NCI-H510A (cell line): ENCODE data around the gene UGDH.
"Not testable (repeated sequence)": the region's sequence is repeated elsewhere in the genome, so short reads cannot be mapped to it uniquely, and the experiment has no call there.

Source experiments
- DNase-seq: peaks from one replicate; lab custom pipeline; 2025; lab: John Stamatoyannopoulos, UW

Gene UGDH

DNA sequence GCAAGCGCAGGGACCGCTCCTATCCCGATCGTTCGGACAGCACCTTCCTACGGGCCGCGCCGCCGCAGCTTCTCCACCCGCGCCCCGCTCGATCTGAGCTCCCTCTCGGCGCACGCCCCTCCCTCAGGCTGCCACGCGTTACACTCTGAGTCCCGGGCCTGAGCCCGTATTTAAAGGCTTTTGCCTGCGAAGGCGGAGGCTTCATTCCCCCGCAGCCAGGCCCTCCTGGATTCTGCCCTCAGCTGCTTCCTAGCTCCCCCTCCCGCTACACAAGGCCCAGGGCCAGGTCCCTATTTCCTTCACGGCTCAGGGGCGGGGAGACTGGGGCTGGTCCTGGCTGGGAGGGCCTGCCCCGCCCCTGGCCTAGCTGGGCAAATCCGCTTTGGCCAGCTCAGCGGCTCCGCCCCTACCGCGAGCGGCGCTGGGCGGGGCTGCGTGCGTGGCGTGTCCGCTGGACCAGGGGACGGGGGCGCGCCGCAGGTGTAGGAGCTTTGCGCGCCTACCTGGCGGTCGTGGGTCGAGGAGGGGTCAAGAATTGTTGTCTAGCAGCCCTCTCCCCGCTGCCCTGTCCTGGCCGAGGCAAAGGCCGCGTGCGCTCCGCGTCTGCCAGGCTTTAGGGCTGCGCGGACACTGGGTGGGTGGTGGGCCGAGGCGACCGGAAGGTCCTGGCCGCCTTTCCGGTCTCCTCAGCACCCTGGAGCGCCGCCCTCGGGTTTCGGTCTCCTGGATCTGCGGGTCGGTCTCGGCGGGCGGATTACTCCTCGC lies at the start of gene UGDH:
Gene UGDH (minus strand): TSS at position 144 of the 765 bp plus-strand sequence. CDS start 5,927 bp downstream, outside the sequence.
- peak; percentile 92 for DNase-seq

DNA sequence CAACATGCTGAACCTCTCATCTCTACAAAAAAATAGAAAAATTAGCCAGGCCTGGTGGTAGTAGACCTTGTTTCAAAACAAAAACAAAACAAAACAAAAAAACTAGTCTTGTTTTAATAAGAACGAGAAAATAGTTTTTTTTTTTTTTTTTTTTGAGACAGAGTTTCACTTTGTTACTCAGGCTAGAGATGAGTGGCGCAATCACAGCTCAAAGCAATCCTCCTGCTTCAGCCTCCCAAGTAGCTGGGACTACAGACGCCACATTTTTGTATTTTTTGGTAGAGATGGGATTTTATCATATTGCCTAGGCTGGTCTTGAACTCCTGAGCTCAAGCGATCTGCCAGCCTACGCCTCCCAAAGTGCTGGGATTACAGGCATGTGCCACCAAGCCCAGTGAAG lies 47.7 kb upstream of the UGDH start:
- DNase-seq, result no peak

DNA sequence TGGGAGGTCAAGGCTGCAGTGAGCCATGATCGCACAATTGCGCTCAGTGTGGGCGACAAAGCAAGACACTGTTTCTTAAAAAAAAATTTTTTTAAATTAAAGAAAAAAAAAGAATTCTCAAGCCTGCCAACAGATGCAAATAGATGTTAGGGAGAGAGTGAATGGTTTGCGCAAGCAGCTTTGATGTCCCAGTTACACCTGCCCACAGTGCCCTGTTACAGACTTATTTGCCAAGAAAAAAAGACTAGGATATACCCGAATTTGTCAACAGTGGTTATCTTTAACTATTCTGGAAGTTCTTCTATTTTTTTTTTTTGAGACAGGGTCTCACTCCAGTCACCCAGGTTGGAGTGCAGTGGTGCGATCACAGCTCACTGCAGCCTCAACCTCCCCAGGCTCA lies 44.3 kb upstream of the UGDH start:
- no peak for DNase-seq

DNA sequence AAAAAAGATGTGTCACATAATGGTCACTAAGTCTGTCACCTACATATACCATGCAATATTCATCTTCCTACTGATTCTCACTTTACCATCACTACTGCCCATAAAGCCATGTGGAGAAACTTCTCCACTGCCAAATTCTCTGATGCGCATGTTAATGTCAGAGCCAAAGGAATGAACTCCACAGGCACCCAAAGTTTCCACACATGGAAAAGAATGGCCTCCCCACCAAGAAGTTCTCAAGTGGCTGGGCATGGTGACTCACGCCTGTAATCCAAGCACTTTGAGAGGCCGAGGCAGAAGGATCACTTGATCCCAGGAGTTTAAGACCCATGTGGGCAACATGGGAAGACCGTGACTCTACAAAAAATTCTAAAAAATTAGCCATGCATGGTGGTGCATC lies 43.8 kb upstream of the UGDH start:
- DNase-seq, result no peak

DNA sequence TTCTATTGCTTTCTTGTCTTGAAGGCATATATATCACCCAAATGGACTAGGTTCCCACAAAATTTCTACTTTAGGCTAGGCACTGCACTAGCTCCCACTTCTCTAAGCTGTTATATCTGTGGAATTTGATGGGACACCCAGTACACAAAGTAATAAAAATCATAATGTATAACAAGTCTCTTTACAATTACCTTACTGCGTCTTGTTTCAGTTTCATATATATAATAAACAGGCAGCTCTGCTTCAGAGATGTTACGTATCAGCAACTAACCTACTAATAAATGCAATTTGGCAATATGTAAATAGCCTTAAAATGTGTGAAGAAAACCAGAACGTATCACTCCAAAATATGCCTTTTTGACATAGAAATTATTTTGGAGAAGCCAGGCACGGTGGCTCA lies 42.0 kb upstream of the UGDH start:
- no peak for DNase-seq

DNA sequence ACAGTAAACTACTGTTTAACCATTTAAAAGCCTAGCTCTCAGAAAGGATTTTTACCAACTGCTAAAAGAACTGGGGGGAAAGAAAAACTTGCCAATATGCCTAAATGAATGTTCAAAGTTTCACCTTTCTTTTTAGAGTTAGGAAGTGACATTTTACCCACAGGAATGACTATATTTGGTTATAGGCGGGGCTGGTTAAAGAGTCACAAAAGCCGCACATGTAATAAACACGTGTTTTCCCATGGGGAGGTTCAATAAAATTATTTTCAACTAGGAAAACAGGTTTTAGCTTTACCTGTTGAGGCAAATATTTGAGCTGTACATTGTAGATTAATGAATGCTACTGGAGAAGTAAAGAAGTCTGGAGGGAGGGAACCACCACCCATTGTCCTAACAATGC lies 41.6 kb upstream of the UGDH start:
- DNase-seq, result no peak

DNA sequence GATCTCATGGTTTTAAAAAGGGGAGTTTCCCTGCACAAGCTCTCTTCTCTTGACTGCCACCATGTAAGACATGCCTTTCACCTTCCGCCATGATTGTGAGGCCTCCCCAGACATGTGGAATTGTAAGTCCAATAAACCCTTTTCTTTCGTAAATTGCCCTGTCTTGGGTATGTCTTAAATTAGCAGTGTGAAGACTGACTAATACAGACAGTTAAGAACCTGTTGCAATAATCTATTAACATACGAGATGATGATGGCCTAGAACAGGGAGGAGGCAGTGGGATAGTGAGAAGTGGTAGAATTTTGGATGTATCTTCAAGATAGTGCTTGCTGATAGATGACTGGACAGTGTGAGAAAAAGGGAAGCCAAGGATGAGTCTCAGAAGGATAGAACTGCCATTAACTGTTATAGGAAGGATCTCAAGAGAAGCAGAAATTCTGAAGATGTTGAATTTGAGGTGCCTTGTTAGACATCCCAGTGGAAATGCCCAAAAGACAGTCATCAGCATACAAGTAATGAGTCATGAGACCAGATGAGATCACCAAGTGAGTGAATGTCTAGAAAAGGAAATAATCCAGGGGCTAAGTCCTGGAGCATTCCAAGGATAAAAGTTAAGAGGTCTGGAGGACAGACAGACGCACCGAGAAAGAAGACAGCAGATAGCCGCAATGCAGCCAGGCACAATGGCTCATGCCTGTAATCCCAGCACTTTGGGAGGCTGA lies 38.8 kb upstream of the UGDH start:
- no peak for DNase-seq

DNA sequence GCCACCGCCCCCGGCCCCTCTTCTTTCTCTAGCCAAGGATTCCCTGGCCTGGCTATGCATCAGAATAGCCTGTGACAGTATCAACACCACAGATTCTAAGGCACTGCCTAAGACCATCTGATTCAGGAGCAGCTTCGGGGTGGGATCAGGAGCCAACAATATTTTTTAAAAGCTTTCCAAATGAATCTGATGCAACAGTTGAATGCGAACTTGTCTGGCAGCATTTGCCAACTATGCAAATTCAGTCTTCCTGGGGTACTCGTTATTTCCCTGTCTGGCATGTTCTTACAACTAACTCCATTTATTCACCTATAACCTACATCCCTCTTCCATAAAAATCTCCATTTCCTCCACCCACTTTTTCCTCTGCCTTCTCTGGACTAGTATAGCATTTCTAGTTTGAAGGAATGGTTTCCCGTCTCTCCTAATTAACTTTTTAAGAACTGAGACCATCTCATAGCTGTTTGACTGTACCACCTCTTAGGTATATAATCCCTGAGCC lies 36.2 kb upstream of the UGDH start:
- no peak for DNase-seq

DNA sequence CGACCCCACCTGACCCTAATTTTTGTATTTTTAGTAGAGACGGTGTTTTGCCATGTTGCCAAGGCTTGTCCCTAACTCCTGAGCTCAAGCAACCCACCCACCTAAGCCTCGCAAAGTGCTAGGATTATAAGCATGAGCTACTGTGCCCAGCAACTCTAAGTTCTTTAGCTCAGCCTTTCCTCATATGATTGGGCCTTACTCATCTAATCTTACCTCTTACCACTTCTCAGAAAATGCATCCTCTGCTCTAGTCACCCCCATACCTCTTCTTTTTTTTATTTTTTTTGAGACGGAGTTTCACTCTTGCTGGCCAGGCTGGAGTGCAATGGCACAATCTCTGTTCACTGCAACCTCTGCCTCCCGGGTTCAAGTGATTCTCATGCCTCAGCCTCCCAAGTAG lies 35.6 kb upstream of the UGDH start:
- no peak for DNase-seq

DNA sequence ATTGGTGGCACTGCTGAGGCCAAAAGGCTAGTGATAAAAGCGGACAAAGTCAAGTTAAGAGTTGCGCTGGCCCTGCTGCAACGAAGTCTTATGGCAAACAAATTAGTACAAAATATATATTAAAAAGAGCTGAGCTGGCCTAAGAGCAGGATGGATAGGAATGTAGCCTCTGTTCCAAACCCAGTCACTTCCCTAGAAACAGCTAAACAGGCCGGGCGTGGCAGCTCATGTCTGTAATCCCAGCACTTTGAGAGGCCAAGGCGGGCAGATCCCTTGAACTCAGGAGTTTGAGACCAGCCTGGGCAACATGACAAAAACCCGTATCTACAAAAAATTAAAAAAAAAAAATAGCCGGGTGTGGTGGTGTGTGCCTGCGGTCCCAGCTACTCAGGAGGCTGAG lies 32.4 kb upstream of the UGDH start:
- no peak for DNase-seq

DNA sequence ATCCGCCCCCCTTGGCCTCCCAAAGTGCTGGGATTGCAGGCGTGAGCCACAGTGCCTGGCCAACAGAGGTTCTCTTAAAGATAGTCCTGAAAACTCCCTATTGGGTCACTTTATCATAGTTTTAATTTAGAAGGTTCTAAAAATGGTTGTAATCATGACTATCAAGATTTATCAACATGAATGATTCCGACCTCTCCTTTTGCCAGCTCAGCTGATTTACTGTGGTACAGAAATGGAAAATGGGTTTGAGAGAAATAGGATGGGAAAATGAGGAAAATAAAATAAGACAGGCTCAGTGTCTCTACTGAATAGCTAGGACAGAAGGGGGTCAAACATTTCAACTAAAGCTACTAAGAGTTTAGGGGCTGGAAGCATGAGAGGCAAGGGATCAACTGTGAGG lies 28.2 kb upstream of the UGDH start:
- no peak for DNase-seq

DNA sequence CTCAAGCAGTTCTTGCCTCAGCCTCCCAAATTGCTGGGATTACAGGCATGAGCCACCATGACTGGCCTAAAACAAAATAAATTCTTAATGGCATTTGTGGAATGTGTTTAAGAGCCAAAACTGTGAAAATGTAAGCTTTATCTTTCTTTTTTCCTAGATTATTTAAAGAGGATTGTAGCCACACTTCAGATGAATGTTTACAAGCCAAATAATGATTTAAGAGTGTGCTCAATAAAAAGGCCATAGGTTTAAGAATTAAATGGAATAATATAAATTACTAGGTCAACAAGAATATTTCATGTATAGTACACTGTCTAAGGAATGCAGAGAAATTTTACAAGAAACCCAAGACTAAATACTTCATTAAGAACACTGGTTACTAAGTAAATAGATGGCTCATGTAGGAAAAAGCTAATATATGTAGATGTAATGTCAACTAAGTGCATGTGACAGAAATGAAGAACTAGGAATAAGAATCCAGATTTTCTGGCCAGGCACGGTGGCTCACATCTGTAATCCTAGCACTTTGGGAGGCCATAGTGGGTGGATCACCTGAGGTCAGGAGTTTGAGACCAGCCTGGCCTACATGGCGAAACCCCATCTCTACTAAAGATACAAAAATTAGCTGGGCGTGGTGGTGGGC lies 21.3 kb upstream of the UGDH start:
- DNase-seq, result no peak

DNA sequence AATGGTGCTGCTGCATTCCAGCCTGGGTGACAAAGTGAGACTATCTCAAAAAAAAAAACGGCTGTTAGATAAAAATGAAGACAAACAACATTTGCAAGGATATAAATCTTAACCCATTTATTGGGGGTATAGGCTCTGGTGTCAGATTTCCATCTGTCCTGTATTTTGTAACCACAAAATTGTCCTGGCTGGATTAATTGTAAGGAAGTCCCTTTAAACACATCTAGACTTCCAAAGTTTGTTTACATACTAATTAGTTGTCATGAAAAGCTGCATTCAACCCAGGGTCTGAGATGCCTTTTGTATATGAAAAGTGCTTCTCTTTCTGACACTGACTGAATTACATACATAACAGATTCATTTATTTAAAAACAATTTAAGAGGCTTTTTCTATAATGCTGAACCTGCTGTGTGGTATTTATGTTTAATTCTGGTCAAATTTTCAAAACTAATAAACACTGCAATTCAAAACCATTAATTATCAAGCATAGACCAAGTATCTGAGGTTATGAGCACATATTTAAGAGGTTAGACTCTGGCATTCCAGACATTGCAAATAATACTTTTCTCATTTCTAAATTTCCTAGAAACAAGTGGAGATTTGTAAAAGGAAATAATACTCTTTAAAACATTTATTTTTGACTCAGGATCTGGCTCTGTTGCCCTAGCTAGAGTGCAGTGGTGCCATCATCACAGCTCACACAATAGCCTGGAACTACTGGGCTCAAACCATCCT lies 17.5 kb upstream of the UGDH start:
- no peak for DNase-seq

DNA sequence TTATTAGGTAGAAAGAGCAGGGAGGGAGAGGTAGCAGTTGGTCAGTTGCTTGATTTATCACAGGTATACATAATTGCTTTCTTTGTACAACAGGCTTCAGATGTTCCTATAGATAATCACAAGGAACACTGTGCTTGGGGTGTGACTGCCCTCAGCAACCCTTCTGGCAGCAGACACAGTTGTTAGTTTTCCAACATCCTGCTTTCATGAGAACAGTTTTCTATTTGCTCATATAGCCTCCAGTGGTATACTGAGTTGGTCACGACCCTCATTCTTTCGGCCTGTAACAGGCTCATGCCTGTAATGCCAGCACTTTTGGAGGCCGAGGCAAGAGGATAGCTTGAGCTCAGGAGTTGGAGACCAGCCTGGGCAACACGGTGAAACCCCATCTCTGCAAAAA lies 16.8 kb upstream of the UGDH start:
- DNase-seq, result not testable (repeated sequence)

DNA sequence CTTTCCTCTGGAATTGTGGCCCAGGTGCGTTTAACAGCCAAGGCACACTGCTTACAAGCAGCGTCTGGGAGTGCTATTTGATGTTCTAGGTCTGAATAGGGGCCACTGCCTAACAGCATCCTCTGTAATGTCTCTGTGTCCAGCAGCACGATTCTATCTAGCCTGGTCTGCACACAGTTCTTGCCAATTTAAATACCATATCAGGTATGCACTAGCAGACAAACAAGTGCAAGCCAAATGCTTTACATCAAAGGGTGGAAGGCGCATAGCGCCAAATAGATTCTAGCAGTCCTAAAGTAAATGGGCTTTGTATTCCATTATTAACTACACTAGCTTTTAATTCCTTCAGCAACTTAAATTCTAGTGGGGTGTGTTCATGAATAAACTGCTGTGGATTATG lies 15.8 kb upstream of the UGDH start:
- DNase-seq, result no peak

DNA sequence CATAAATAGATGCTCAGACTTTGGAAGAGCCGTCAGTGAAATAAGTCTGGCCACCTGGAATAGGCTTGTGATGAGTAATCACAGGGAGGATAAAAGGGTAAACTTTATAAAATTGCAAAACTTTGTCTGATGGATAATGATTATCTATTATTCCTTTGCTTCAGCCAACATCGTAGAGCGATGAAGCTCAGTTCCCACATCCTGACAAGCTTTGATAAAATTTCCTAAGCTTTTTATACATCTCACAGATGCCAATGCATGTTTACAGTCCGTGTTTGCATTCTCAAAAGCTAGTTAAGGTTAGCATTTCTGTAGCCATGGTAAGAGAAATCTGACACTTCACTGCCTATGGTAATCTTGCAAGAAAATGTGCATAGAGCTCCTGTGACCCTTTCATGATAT lies 15.4 kb upstream of the UGDH start:
- no peak for DNase-seq

DNA sequence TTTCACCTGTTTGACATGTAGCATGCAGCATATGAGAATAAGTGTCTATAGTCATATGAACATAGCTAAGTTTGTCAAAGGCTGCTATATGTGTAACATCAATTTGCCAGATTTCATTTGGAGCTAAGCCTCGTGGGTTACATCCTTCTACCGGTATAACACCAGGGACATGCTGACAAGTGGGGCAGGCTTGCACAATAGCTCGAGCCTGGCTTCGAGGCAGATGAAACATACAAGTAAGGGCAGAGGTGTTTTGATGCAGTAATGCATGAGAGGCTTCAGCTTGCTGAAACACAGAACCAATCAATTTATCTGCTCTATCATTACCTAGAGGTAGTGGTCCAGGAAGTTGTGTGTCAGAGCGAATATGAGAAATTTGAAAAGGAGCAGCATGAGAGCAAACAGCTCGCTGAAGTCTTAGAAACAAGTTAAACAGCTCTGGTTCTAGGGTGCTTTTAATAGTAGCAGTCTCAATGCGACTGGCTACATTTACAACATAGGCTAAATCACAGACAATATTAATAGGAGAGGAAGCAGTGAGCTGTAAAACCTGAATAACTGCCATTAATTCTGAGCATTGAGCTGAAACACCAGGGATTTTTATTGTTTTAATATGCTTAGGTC lies 14.9 kb upstream of the UGDH start:
- no peak for DNase-seq

DNA sequence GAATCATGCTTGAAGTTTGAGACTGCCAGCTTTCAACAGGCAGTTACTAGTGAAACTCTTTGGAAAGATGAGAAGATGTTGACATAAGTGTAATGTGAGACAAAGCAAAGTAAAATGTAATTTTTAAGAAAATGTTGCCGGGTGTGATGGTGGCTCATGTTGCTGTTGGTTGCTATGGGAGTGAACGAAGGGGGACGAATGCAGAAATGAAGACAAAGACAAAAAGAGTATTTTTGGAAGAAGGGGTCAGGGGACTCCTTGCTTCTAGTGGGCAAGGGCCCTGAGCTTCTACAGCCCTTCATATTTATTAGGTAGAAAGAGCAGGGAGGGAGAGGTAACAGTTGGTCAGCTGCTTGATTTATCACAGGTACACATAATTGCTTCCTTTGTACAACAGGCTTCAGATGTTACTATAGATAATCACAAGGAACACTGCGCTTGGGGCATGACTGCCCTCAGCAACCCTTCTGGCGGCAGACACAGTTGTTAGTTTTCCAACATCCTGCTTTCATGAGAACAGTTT lies 11.9 kb upstream of the UGDH start:
- no peak for DNase-seq

DNA sequence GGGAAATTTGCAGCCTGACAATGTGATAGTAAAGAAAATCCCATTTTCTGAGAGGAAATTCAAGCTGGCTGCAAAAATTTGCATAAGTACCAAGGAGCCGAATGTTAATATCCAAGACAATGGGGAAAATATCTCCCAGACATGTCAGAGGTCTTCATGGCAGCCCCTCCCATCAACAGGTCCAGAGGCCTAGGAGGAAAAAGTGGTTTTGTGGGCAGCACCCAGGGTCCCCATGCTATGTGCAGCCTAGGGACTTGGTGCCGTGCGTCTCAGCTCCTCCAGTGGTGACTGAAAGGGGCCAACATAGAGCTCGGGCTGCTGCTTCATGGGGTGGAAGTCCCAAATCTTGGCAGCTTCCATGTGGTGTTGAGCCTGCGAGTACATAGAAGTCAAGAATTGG lies 6.3 kb upstream of the UGDH start:
- DNase-seq, result no peak

DNA sequence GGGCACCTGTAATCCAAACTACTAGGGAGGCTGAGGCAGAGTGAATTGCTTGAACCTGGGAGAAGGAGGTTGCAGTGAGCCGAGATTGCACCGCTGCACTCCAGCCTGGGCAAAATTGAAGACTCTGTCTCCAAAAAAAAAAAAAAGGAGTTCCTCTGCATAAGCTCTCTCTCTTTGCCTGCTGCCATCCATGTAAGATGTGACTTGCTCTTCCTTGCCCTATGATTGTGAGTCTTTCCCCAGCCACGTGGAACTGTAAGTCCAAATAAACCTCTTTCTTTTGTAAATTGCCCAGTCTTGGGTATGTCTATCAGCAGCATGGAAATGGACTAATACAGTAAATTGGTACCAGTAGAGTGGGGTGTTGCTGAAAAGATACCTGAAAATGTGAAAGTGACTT lies 5.0 kb upstream of the UGDH start:
- DNase-seq, result not testable (repeated sequence)

DNA sequence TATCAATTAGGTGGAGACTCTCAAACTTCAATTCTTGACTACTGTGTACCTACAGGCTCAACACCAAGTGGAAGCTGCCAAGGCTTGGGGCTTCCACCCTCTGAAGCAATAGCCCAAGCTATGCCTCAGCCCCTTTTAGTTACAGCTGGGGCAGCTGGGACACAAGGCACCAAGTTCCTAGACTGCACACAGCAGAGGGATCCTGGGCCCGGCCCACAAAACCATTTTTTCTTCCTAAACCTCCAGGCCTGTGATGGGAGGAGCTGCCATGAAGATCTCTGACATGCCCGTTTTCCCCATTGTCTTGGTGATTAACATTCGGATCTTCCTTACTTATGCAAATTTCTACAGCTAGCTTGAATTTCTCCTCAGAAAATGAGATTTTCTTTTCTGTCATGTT lies 3.4 kb upstream of the UGDH start:
- DNase-seq, result no peak

DNA sequence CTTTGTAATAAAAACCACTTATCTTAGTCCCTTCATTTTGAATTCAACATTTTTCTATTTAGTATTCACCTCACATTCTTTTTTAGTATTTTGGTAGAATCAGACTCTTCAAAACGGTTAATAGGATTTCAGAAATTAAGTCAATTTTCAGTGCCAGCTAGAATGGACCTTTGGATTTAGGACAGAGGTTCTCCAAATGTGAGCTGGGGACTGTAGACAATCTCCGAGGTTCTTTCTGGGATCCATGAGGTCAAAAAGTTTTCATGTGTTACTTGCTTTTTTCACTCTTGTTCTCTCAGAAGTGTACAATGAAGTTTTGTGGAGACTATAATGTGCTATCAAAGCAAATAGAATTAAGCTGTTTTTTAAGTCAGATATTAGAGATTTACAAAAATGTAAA lies 2.3 kb upstream of the UGDH start:
- no peak for DNase-seq
